GM12878 (cell line): ENCODE results near the gene IRF8. TPM values are rescaled to one million over a fixed set of nuclear protein-coding genes. Genes with fewer than 3 reads are reported as not detected.
A peak's percentile ranks its signal among the peaks of the same experiment; 100 is the strongest.

Source experiments
- ATAC-seq: fragments of 200-7000 bp; cut with Tn5 transposase; 3 replicates; pipeline ENCODE4 v1.9.1; 2020; ENCODE audit warnings: mild to moderate bottlenecking, moderate library complexity
- BruUV-seq: library from RNA; stranded (reverse); fragments of 400-500 nt; replicated peaks from 2 replicates; lab custom pipeline; 2021; lab: Mats Ljungman, UMichigan
- CTCF ChIA-PET: fragments of 300-600 bp; sonication (Branson Sonifier 250); formaldehyde crosslinking; extraction: SDS; loops from one replicate; lab custom pipeline; 2021; ENCODE audit warnings: inconsistent platforms; lab: Yijun Ruan, JAX
- POLR2A ChIA-PET: fragments of 350-600 bp; formaldehyde crosslinking; extraction: SDS; loops from one replicate; lab custom pipeline; 2021; ENCODE audit warnings: inconsistent platforms; lab: Charles Lee
- RAD21 ChIA-PET: fragments of 300-600 bp; sonication (Branson Sonifier 250); formaldehyde crosslinking; loops from one replicate; lab custom pipeline; 2023; ENCODE audit warnings: antibody characterized with exemption; ENCODE audit not compliant: unreplicated experiment; lab: Charles Lee
- SMC1A ChIA-PET: fragments of 300-600 bp; sonication (Branson Sonifier 250); formaldehyde crosslinking; loops from one replicate; lab custom pipeline; 2023; ENCODE audit not compliant: unreplicated experiment, uncharacterized antibody; lab: Charles Lee
- DNase-seq: peaks from one replicate; pipeline ENCODE4 v3.0.0-alpha.2; 2011; ENCODE audit warnings: low read depth, low spot score
- FAIRE-seq: peaks from 3 replicates; lab custom pipeline; 2011; peaks lifted over from hg19 to GRCh38; lab: Jason Lieb, UNC
- H2AFZ ChIP-seq: 2 replicates; pipeline ENCODE4 v1.6.0; 2011; ENCODE audit warnings: low read depth, low read length, control low read depth; ENCODE audit not compliant: control insufficient read depth
- H3K27ac ChIP-seq: 2 replicates; pipeline ENCODE4 v1.5.1; 2011; ENCODE audit warnings: control low read depth; ENCODE audit not compliant: control insufficient read depth, insufficient read depth
- H3K27me3 ChIP-seq, 2 experiments: replicated peaks in 1 of 2; 2 replicates each; pipeline versions ENCODE4 v1.6.0 to v1.6.1; 2011; ENCODE audit warnings: low read length in 1 of 2; ENCODE audit not compliant: control insufficient read depth in 2 of 2, insufficient read depth in 2 of 2
- H3K36me3 ChIP-seq, 2 experiments: 2 replicates each; pipeline ENCODE4 v1.5.1; 2011; ENCODE audit warnings: low read length in 1 of 2; ENCODE audit not compliant: control insufficient read depth in 2 of 2, insufficient read depth in 2 of 2
- H3K4me1 ChIP-seq: 2 replicates; pipeline ENCODE4 v1.6.1; 2011; ENCODE audit warnings: mild to moderate bottlenecking, low read length, moderate library complexity, mixed read lengths; ENCODE audit not compliant: control insufficient read depth, insufficient read depth
- H3K4me2 ChIP-seq: 2 replicates; pipeline ENCODE4 v1.6.0; 2011; ENCODE audit warnings: control low read depth; ENCODE audit not compliant: control insufficient read depth, insufficient read depth
- H3K4me3 ChIP-seq: fragments of 200-600 bp; sonication (generic); 2 replicates; pipeline ENCODE4 v1.5.1; 2016
- H3K79me2 ChIP-seq: 2 replicates; pipeline ENCODE4 v1.6.0; 2011; ENCODE audit warnings: low read length; ENCODE audit not compliant: control insufficient read depth, insufficient read depth
- H3K9ac ChIP-seq: 2 replicates; pipeline ENCODE4 v1.8.0; 2011; ENCODE audit warnings: low read length, control low read depth, mixed read lengths; ENCODE audit not compliant: control insufficient read depth, insufficient read depth
- H3K9me3 ChIP-seq: replicated peaks from 3 replicates; pipeline ENCODE4 v1.5.1; 2011; ENCODE audit warnings: mild to moderate bottlenecking, low read length; ENCODE audit not compliant: control insufficient read depth, insufficient read depth
- H4K20me1 ChIP-seq: 2 replicates; pipeline ENCODE4 v1.6.0; 2011; ENCODE audit not compliant: control insufficient read depth, insufficient read depth
- CREB1 ChIP-seq: IDR thresholded peaks from 2 replicates; pipeline ENCODE4 v1.6.1; 2012; ENCODE audit warnings: low read depth, mild to moderate bottlenecking, inconsistent platforms
- EP300 ChIP-seq, 2 experiments: fragments of 150-350 bp in 1 of 2; IDR thresholded peaks; 2 replicates each; pipeline ENCODE4 v1.6.1; 2011 to 2012; ENCODE audit warnings: low read depth in 2 of 2, low read length in 2 of 2, borderline replicate concordance in 1 of 2, improper control_type of control experiment in 1 of 2, inconsistent platforms in 1 of 2; ENCODE audit not compliant: control insufficient read depth in 1 of 2
- ESRRA ChIP-seq: IDR thresholded peaks from 2 replicates; pipeline ENCODE4 v1.6.1; 2012; ENCODE audit warnings: mild to moderate bottlenecking, low read length, improper control_type of control experiment
- IRF4 ChIP-seq: IDR thresholded peaks from 2 replicates; pipeline ENCODE4 v1.6.1; 2011; ENCODE audit warnings: low read depth, low read length
- POLR2AphosphoS5 ChIP-seq: IDR thresholded peaks from 2 replicates; pipeline ENCODE4 v1.6.1; 2011; ENCODE audit warnings: mild to moderate bottlenecking, low read length, inconsistent platforms
- POU2F2 ChIP-seq: IDR thresholded peaks from 3 replicates; pipeline ENCODE4 v1.6.1; 2011; ENCODE audit warnings: low read depth, mild to moderate bottlenecking, low read length, borderline replicate concordance
- SREBF2 ChIP-seq: IDR thresholded peaks from 2 replicates; pipeline ENCODE4 v1.6.1; 2012; ENCODE audit warnings: mild to moderate bottlenecking, low read length
- TCF3 ChIP-seq: IDR thresholded peaks from 2 replicates; pipeline ENCODE4 v1.6.1; 2012; ENCODE audit warnings: low read depth, mild to moderate bottlenecking, low read length, borderline replicate concordance; ENCODE audit not compliant: insufficient read depth
- WGBS: methylation state at CpG from one replicate; pipeline ENCODE4 v1.1.6; 2016; ENCODE audit warnings: low lambda C conversion rate; ENCODE audit not compliant: insufficient replicate concordance, insufficient coverage; ENCODE audit errors: missing lambda C conversion rate; 5-methylcytosine and 5-hydroxymethylcytosine counted together
- in situ Hi-C: fragments of 300-500 bp; cut with MboI; formaldehyde crosslinking; loops from 9 replicates; pipeline ENCODE4 v1.14.3; 2018; ENCODE audit warnings: mixed read lengths
- intact Hi-C: fragments of 100-400 bp; cut with micrococcal nuclease; formaldehyde crosslinking; loops from one replicate; pipeline ENCODE4 v1.14.2; 2022; ENCODE audit not compliant: unreplicated experiment
- polyA plus RNA-seq, 11 experiments: library from polyadenylated mRNA; depleted of rRNA in 4 of 11; unstranded in 6 of 11; stranded (reverse) in 5 of 11; fragments of >200 nt; fragmentation: Nextera tagmentation in 4 of 11; fragmentation: Illumina TruSeq in 1 of 11; extraction: Ambion mirVana in 4 of 11; extraction: Trizol in 1 of 11; gene quantifications; 1 replicate in 1 of 11; 2 replicates in 10 of 11; pipeline versions ENCODE4 v1.2.1 to v1.2.3, GENCODE V29; 2011 to 2016; ENCODE audit warnings: inconsistent platforms in 2 of 11, missing spikeins in 2 of 11, low read depth in 1 of 11
- total RNA-seq, 4 experiments: library from RNA; depleted of rRNA in 3 of 4; stranded (reverse); fragments of >200 nt in 3 of 4; fragmentation: Illumina TruSeq in 1 of 4; extraction: Trizol in 1 of 4; gene quantifications; 2 replicates each; pipeline versions ENCODE4 v1.2.1 to v1.2.3, GENCODE V29; 2013 to 2021
- TF ChIP-seq, protein P1 (sequence below): fragments of 450-650 bp; IDR thresholded peaks from 2 replicates; pipeline ENCODE4 v1.6.1; 2017; ENCODE audit warnings: mild to moderate bottlenecking, low read depth, inconsistent platforms; ENCODE audit not compliant: poor library complexity, severe bottlenecking

Gene IRF8
- total and polyA plus RNA-seq, 10 of the 15 experiments (the other 5 are each of a cell fraction or from before 2014, with no cell fraction given): 17.1 to 237 (median 172) TPM

DNA sequence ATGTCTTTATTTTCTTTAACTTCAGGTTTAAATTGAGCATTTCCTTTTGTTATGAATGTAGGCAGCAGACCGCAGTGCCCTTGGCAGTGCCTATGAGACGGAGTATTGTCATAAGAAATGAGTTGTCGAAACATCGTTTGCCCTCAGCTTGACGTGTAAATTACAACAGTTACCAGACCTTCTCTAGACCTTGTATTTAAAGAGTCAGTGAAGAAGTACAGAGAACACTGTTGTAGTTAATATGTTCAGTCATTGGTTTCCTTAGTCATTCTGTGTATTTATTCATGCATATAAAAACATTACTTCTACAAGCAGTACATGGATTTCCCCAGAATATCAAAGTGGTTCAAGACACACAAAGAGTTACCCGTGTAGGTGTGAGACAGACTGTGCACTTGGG is 19.0 kb downstream of the IRF8 start (continued):
- TF ChIP-seq, protein P1, sequence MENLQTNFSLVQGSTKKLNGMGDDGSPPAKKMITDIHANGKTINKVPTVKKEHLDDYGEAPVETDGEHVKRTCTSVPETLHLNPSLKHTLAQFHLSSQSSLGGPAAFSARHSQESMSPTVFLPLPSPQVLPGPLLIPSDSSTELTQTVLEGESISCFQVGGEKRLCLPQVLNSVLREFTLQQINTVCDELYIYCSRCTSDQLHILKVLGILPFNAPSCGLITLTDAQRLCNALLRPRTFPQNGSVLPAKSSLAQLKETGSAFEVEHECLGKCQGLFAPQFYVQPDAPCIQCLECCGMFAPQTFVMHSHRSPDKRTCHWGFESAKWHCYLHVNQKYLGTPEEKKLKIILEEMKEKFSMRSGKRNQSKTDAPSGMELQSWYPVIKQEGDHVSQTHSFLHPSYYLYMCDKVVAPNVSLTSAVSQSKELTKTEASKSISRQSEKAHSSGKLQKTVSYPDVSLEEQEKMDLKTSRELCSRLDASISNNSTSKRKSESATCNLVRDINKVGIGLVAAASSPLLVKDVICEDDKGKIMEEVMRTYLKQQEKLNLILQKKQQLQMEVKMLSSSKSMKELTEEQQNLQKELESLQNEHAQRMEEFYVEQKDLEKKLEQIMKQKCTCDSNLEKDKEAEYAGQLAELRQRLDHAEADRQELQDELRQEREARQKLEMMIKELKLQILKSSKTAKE: peak; percentile 42

DNA sequence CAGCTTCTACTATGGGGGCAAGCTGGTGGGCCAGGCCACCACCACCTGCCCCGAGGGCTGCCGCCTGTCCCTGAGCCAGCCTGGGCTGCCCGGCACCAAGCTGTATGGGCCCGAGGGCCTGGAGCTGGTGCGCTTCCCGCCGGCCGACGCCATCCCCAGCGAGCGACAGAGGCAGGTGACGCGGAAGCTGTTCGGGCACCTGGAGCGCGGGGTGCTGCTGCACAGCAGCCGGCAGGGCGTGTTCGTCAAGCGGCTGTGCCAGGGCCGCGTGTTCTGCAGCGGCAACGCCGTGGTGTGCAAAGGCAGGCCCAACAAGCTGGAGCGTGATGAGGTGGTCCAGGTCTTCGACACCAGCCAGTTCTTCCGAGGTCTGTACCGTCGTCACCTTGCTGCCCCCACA is 19.5 kb downstream of the IRF8 start:
- H3K27ac ChIP-seq: no peak overlapping the region
- no peak for ATAC-seq
- H3K9me3 ChIP-seq: no peaks in the 10 kb centered on the region
- WGBS: 86% methylated on average over 24 of the region's 30 CpGs
- CTCF ChIA-PET: interaction anchor here (3.6 kb wide), 1 partner anchor 69 kb away, joined by 17 read pairs; no protein-coding TSS in a partner anchor
- no peak overlapping the region for H3K9ac ChIP-seq
- H3K4me3 ChIP-seq: no peak overlapping the region
- no peak overlapping the region for H3K4me2 ChIP-seq
- POLR2A ChIA-PET: no interaction called here
- RAD21 ChIA-PET: interaction anchor here (1.4 kb wide), 1 partner anchor 18 kb away, joined by 3 read pairs; no protein-coding TSS in a partner anchor
- H4K20me1 ChIP-seq: peaks cover 7% of the 10 kb centered on the region; the same call in 1 of the 2 replicates
- in situ Hi-C loops: no loop called here
- no peak for TF ChIP-seq IRF4
- no peak for TF ChIP-seq TCF3
- TF ChIP-seq POLR2AphosphoS5: 0 out of 2 replicates have a peak, but pooled peaks have one; percentile 9
- TF ChIP-seq CREB1: no peak; the same call in 1 of the 2 replicates
- TF ChIP-seq ESRRA: no peak
- TF ChIP-seq EP300 (IDR thresholded peaks at IDR 0.05; ENCODE audit: borderline replicate concordance in 1 of 2, control insufficient read depth in 1 of 2, low read depth in 2 of 2, low read length in 2 of 2): no peak
- TF ChIP-seq SREBF2: no peak
- 0 out of 3 replicates have a peak, but pooled peaks have one; percentile 2 for TF ChIP-seq POU2F2
- TF ChIP-seq, all 136 proteins: peak for 2
- Histone ChIP-seq H3K4me1 (peaks cover 42% of the 10 kb centered on the region), H3K27me3 (no peaks in the 10 kb centered on the region), H3K36me3 (peaks cover 54 to 58% of the 10 kb centered on the region in 2 experiments), H3K79me2 (peaks cover 40% of the 10 kb centered on the region), H2AFZ (no peak overlapping the region)
- BruUV-seq: no TSS peak
- no peak for FAIRE-seq
- SMC1A ChIA-PET: interaction anchor here (0.6 to 7.0 kb wide), 5 partner anchors 10 to 69 kb away, joined by 3 to 44 read pairs (median 3); no protein-coding TSS in a partner anchor
- intact Hi-C loops: no loop called here
- no peak for DNase-seq
